CD4-positive, alpha-beta T cell treated with Interleukin-10 for 1 hour (primary cell): Measurements from ENCODE around the gene CXCL12.

ENCODE experiments used
- DNase-seq: peaks from one replicate; pipeline ENCODE4 v3.0.0-alpha.2; 2020

Gene CXCL12

DNA sequence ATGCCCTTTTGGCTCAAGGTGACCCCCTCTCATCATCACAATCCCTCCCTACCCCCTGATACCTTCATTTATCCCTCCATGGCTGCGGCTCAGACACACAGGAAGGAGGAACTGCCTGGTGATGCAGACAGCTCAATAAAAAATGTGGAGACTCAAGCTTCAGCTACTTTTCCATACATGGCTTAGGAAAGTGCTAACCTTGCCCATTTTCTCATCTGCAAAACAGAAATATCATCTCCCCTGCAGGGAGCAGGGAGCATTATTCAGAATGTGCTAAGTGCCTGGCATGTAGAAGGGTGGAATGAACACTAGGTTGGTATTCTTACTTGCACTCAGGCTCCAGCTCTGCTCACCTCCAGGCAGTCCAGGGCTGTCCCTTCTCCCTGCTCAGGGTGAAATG is 23.8 kb downstream of the CXCL12 start:
- DNase-seq = no peak

- DNase-seq = no peak
Measured at GRCh38 chr10:44358080-44358771, 26.7 kb downstream of the CXCL12 start.

- DNase-seq = no peak
Measured at GRCh38 chr10:44357023-44357540, 27.8 kb downstream of the CXCL12 start.

DNA sequence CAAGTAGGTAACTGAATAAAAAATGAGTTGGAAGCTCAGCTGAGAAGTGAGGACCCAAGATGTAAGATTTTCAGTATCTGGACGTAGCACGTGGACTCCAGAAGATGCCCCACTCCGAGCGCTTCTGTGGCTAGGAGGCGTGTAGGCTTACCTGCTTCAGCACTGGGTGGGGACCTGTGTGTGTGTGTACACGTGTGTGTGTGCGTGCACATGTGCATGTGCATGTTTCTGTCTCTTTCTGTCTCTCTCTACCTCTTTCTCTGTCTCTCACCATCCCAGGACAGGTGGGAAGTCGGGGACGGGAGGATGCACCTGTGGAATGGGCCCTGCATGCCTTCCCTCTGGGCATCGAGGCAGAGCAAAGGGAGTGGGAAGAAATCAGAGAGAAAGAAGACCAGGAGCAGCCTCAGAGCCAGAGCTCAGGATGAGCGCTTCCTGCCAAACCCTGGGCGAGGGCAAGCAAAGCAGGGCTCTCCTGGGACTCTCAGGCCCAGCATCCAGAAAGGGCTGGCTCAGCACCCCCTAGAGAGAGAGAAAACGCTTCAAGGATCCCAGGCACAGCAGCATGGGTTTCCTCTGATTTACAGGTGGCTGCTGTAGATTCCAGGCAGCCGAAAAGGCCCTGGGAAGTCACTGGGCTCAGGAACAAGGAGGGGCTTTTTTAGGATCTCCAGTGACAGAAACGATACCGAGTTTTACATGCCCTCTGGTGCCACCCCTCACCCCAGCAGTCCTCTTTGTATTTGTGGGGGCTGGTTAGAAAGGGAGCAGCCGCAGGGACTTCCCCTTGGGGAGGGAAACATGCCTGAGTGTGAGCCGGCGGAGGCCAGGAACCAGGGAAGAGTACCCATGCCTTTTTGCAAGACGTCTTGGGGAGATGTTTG is 28.5 kb downstream of the CXCL12 start:
- DNase-seq = no peak

DNA sequence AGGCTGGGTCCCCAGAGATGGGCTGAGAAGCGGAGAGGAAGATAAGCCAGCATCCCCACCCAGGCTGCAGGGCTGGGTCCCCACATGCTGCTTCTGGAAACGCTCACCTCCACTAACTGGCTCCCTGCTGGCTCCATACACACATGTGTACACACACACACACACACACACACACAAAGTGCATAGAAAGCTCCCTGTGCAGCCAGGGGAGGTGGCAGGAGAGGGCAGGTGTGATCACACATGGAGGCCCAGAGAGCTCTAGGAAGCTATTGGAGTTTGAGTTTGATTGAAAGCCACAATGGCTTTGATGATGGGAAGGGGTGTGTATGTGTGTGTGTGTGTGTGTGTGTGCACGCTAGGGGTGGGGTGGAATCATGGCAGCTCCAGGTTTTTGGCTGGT is 29.3 kb downstream of the CXCL12 start:
- no peak for DNase-seq

DNA sequence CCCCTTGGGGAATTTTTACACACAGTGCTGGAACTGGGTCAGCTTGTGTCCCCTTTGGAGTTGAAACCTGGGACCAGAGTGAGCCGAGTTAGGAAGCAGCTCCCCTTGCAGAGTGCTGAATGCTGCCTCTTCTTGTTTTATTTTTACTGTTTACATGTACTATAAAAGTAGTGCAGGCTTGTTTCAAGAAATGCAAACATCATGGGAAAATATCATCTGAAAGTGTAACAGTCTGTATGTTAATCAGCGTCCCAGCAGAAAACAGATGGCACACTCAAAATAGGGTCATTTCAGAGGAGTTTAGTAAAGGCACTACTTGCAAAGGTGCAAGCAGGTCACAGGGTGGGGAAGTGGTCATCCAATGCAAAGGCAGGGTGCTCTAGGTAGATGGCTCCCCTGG is 30.1 kb downstream of the CXCL12 start:
- DNase-seq = no peak

GRCh38 chr10:44353721-44354120 is 31.2 kb downstream of the CXCL12 start:
- DNase-seq = no peak

DNA sequence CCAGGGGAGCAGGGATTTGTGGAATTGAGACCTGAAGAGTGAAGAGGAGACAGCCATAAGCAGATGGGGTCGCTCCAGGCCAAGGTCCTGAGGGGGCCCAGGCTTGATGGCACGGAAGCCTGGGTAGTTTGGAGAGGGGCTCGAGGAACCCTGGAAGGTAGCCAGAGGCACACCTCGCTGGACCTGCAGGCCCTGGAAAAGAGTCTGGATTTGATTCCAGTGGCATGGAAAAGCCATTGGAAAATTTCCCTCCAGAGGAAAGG is 31.8 kb downstream of the CXCL12 start:
- DNase-seq = no peak

DNA sequence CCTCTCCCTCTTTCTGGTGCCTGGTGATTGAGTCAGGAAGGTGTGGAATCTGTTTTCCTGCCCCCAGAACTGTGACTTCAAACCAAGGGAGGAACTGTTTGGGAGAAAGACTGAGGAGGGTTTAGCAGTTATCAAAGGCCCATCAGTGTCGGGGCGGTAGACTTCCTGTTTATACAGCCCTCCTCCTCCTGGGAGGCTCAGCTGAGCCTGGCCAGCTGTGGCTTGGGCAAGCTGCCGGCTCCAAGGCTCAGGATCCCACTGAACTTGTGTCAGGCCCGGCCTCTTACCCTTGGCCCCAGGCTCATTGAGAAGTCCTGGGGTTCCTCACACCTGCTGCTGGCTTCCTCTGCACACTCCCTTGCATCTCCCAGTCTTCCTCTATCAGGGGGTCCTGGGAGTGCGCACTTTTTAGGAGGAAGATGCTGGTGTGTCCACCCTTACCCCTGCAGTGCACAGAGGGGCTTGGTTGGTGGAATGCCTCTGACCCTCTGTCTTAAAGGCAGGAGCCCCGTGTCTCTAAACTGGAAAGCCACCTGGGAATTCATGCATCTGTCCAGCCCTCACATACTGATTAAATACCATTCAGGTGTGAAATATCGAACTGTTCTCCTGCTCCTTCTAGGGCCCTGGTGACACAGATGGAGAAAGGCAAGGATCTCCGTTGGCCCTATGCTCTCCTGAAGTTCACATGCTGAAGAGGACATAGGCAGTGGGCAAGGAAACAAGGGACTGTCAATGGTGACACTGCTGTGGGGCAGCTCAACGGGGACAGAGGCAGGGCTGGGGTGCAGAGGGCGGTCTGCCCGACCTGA is 32.4 kb downstream of the CXCL12 start:
- DNase-seq = no peak

DNA sequence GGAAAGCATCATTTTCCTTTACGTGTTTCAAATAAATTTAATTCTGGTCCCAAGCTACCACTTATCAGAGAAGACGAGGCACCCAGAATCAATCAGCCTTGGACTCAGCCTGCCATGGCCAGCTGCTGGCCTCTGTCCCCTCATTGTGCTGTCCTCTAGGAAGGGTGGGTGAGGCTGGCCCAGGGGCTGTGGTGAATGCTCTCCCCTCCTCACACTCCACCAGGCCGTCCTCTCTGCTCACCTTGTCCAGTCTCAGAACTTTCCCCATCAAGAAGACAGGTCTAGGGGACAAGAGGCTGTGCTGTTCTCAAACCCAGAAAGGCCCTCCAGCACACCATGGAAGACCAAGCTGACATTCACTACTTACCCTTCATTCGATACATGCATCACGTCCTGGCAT is 36.4 kb downstream of the CXCL12 start:
- DNase-seq = no peak

GRCh38 chr10:44347609-44348400 is 37.1 kb downstream of the CXCL12 start:
- DNase-seq = no peak

GRCh38 chr10:44344727-44345126 is 40.2 kb downstream of the CXCL12 start:
- DNase-seq = no peak

DNA sequence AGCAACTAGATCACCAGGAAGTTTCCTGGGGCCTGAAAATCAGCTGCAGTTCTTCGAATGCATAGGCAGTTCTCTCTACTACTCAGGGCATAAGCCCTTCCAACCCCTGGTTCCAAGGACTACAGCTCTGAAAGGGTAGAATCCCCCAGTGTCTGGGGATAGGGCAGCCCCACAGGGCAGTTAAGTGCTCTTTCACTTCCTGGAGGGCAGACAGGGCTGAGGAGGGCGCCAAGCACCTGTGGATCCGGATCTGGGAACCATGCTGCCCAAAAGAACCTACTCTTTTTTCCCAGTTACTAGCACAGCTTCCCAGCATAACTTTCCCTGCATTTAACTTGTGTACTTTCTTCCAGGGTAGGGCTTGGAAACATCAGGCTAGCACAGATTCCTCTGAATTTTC is 41.1 kb downstream of the CXCL12 start:
- no peak for DNase-seq

DNA sequence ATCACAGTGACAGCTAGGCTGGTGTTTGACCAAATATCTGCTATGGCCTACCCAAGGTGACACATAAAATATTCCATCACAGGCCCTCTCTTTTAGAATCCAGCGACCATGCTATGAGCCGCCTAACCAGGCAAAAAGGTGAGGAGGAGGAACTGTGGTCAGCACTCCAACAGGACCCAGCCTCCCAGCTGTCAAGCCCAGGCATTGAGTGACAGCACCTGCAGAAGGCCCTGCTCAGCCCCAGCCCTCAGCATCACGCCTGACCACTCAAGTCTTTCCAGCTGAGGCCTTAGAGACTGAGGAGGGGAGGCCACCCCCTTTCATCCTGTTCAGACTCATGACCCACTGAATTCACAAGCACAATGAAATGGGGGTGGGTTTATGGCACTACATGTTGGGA is 43.0 kb downstream of the CXCL12 start:
- DNase-seq = no peak

DNA sequence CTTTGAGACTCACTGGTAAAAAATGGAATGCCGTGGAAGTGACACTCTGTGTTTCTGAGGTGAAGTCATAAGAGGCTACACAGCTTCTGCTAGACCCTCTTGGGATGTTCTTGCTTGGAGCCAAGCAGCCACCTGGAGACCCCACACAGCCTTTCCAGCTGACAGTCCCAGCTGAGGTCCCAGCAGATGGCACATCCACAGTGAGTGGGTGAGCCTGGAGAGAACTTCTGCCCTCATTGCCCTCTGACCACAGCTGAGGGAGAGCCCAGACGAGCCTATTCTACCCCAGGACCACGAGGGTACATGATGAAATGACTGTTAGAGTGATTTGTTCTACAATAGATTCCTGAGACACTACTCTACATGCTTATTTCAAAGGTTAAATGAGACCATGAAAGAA is 44.3 kb downstream of the CXCL12 start:
- no peak for DNase-seq

- DNase-seq = no peak
Measured at GRCh38 chr10:44339218-44339617, 45.7 kb downstream of the CXCL12 start.

DNA sequence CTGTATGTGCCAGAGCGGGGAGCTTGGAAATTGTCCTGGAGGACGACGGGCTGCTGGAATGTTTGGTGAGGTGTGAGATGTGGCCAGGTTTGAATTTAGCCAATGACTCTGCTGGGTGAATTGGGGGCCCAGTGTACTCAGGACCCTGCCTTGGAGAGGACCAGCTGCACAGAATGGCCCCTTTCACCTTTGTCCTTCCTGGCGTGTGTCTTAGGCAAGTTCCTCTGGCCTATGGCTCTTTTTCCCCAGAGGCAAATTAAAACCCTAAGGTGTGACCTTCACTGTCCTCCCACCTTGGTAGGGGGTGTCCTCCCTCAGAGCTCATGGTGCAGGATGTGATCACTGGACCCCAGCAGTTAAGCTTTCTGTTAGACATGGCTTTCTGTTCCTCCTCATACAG is 47.8 kb downstream of the CXCL12 start:
- no peak for DNase-seq

DNA sequence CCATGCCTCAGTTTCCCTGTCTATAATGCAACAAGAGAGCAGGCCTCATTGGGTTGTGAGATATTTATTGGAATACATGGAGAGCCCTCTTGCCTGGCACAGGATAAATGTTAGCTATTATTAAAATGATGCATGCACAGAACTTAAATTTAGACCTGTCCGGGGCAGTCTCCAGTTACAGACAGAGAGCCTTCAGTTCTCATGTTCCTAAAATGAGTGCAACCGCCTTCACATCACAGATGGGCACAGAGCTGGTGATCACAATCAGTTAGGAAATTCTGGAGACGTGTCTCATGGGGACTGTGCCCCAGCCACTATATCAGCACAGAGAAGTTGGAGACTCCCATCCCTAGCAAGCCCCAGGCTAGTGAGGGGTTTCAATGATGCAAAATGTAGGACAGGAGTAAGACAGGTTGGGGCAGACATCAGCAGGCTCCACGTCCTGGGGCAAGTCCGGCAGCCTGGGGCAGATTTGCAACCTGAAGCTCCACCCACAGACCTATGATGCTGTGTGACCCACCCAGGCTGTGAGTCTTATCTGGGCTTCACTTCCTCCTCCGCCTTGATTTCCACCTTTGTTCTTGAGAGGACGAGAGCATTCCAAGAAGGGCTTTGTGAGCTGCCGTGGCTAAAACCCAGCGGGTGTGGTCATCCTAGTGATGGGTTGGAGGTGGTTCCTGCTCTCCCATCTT is 49.4 kb downstream of the CXCL12 start:
- no peak for DNase-seq

GRCh38 chr10:44334621-44335184 is 50.2 kb downstream of the CXCL12 start:
- no peak for DNase-seq

- DNase-seq = no peak
Measured at GRCh38 chr10:44334091-44334490, 50.8 kb downstream of the CXCL12 start.

DNA sequence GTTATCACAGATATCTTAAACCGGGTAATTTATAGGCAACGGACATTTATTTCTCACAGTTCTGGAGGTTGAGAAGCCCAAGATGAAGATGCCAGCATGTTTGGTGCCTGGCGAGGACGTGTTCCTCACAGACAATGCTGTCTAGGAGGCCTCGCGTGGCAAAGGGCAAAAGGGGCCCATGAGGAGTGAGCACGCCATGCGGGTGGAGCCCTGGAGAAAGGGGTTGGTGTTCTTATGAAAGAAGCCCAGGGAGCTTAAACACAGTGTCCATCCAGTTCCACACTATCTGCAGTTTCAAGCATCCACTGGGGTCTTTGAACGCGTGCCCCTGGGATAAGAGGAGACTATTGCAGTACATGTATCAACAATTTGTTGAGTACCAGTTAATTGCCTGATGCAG is 51.4 kb downstream of the CXCL12 start:
- DNase-seq = no peak

DNA sequence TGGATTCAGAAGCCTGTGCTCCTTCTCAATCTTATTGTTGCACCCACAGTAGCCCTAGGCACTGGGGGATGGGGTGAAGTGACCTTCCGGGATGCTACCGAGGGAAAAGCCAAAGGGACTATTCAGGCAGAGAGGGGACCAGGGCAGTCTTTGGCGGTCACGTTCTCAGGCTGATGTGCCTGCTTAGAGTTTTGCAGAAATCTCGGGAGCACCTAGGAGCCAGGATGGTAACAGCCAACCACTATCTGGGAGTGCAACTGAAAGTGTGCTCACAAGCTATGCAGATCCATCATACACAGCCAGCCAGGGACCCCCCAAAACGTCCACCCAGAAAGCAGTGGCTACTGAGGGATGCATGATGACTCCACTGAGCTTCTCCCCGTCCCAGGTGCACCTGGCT is 52.4 kb downstream of the CXCL12 start:
- DNase-seq = no peak
